B cell (primary cell): ENCODE data around the gene JMJD1C. TPM values are rescaled to one million over a fixed set of nuclear protein-coding genes. Genes with fewer than 3 reads are reported as not detected.
"Not testable (repeated sequence)": the region's sequence is repeated elsewhere in the genome, so short reads cannot be mapped to it uniquely, and the experiment has no call there.

Experiments used
- ATAC-seq: fragments of 200-7000 bp; cut with Tn5 transposase; one replicate; pipeline ENCODE4 v1.10.0; 2021; ENCODE audit warnings: low read depth, mild to moderate bottlenecking, moderate number of reproducible peaks, moderate library complexity
- CTCF ChIA-PET: fragments of 350-600 bp; sonication (Branson Sonifier 250); formaldehyde crosslinking; loops from one replicate; lab custom pipeline; 2021; ENCODE audit warnings: antibody characterized with exemption, inconsistent platforms; lab: Charles Lee
- POLR2A ChIA-PET: fragments of 350-600 bp; sonication (Branson Sonifier 250); formaldehyde crosslinking; loops from one replicate; lab custom pipeline; 2021; ENCODE audit warnings: antibody characterized with exemption; lab: Charles Lee
- DNase-seq: peaks from one replicate; pipeline ENCODE4 v3.0.0; 2013
- H2AFZ ChIP-seq: 2 replicates; pipeline ENCODE4 v1.6.1; 2012; ENCODE audit warnings: mild to moderate bottlenecking, low read depth, low read length; ENCODE audit not compliant: insufficient read depth, poor library complexity, severe bottlenecking
- H3K27ac ChIP-seq, 2 donors: 1 replicate in 1 of 2; 2 replicates in 1 of 2; pipeline ENCODE4 v1.5.1; 2012 to 2013; ENCODE audit warnings: low read length in 2 of 2, mild to moderate bottlenecking in 2 of 2, moderate library complexity in 1 of 2
- H3K27me3 ChIP-seq, 4 experiments: fragments of 200-600 bp in 1 of 4; sonication (generic) in 1 of 4; replicated peaks in 1 of 4; 1 replicate in 2 of 4; 2 replicates in 2 of 4; pipeline versions ENCODE4 v1.6.1 to v1.7.0; 2013 to 2016; ENCODE audit warnings: low read length in 3 of 4, mild to moderate bottlenecking in 2 of 4, mixed read lengths in 1 of 4, moderate library complexity in 1 of 4; ENCODE audit not compliant: insufficient read depth in 4 of 4, control insufficient read depth in 3 of 4; ENCODE audit errors: control extremely low read depth in 1 of 4
- H3K36me3 ChIP-seq, 2 experiments: replicated peaks in 1 of 2; 1 replicate in 1 of 2; 2 replicates in 1 of 2; pipeline versions ENCODE4 v1.6.1 to v1.7.1; 2013; ENCODE audit warnings: low read length in 1 of 2; ENCODE audit not compliant: insufficient read depth in 2 of 2, control insufficient read depth in 1 of 2; ENCODE audit errors: control extremely low read depth in 1 of 2, extremely low read depth in 1 of 2
- H3K4me1 ChIP-seq, 2 donors: fragments of 200-600 bp in 1 of 2; sonication (generic) in 1 of 2; 1 replicate in 1 of 2; 2 replicates in 1 of 2; pipeline versions ENCODE4 v1.5.1 to v1.6.1; 2013 to 2017; ENCODE audit warnings: low read length in 2 of 2; ENCODE audit not compliant: control insufficient read depth in 2 of 2, insufficient read depth in 2 of 2
- H3K4me2 ChIP-seq: replicated peaks from 2 replicates; pipeline ENCODE3; 2012; ENCODE audit warnings: mild to moderate bottlenecking, low read depth, low read length; ENCODE audit not compliant: poor library complexity, severe bottlenecking
- H3K4me3 ChIP-seq, 5 experiments: fragments of 200-600 bp in 1 of 5; sonication (generic) in 1 of 5; 1 replicate in 3 of 5; 2 replicates in 2 of 5; pipeline versions ENCODE4 v1.5.1 to v1.7.0; 2011 to 2016; ENCODE audit warnings: low read length in 4 of 5, mild to moderate bottlenecking in 4 of 5, low read depth in 2 of 5, control low read depth in 1 of 5, moderate library complexity in 1 of 5; ENCODE audit not compliant: insufficient read depth in 1 of 5; ENCODE audit errors: control extremely low read depth in 1 of 5, extremely low read depth in 1 of 5
- H3K79me2 ChIP-seq: fragments of 200-600 bp; sonication (generic); one replicate; pipeline ENCODE4 v1.6.0; 2016; ENCODE audit warnings: low read length; ENCODE audit not compliant: control insufficient read depth, insufficient read depth
- H3K9ac ChIP-seq: fragments of 200-600 bp; sonication (generic); 2 replicates; pipeline ENCODE4 v1.6.1; 2017; ENCODE audit warnings: mild to moderate bottlenecking, low read length, moderate library complexity
- H3K9me3 ChIP-seq, 3 donors: one replicate each; pipeline versions ENCODE4 v1.6.1 to v1.7.1; 2013; ENCODE audit warnings: low read length in 2 of 3; ENCODE audit not compliant: control insufficient read depth in 2 of 3, insufficient read depth in 1 of 3; ENCODE audit errors: control extremely low read depth in 1 of 3
- H4K20me1 ChIP-seq: 2 replicates; pipeline ENCODE4 v1.6.0; 2012; ENCODE audit warnings: mild to moderate bottlenecking, low read length; ENCODE audit not compliant: insufficient read depth, control insufficient read depth, poor library complexity, severe bottlenecking
- H3K27ac Mint-ChIP-seq: one replicate; pipeline ENCODE4 v1.8.0; 2021; ENCODE audit warnings: mixed read lengths
- H3K27me3 Mint-ChIP-seq: one replicate; pipeline ENCODE4 v1.8.0; 2021; ENCODE audit warnings: mixed read lengths
- H3K4me1 Mint-ChIP-seq: one replicate; pipeline ENCODE4 v1.8.0; 2021; ENCODE audit warnings: mixed read lengths
- H3K4me3 Mint-ChIP-seq: one replicate; pipeline ENCODE4 v1.8.0; 2021; ENCODE audit warnings: mixed read lengths
- H3K9me3 Mint-ChIP-seq: one replicate; pipeline ENCODE4 v1.8.0; 2022; ENCODE audit warnings: mixed read lengths; ENCODE audit not compliant: insufficient read depth
- CTCF ChIP-seq: fragments of 200-600 bp; IDR thresholded peaks from one replicate; pipeline ENCODE4 v1.8.0; 2022; ENCODE audit warnings: antibody characterized with exemption, mild to moderate bottlenecking
- EZH2 ChIP-seq: IDR thresholded peaks from 2 replicates; pipeline ENCODE4 v1.6.1; 2012; ENCODE audit warnings: borderline replicate concordance, low read depth, mild to moderate bottlenecking, moderate library complexity, low read length; ENCODE audit not compliant: insufficient read depth, poor library complexity, severe bottlenecking
- WGBS: methylation state at CpG from one replicate; pipeline ENCODE4 v1.1.5; 2013; ENCODE audit warnings: missing lambda C conversion rate; ENCODE audit not compliant: insufficient coverage; 5-methylcytosine and 5-hydroxymethylcytosine counted together
- intact Hi-C: fragments of 100-400 bp; cut with micrococcal nuclease; formaldehyde crosslinking; loops from one replicate; pipeline ENCODE4 v1.10.0; 2022
- polyA plus RNA-seq: library from polyadenylated mRNA; depleted of rRNA; stranded (reverse); fragments of >200 nt; gene quantifications from 2 replicates; pipeline ENCODE4 v1.2.3, GENCODE V29; 2012
- total RNA-seq, 2 donors: library from RNA; stranded (reverse); fragments of 120-200 nt in 1 of 2; gene quantifications; 1 replicate in 1 of 2; 2 replicates in 1 of 2; pipeline versions ENCODE4 v1.2.3 to v1.2.4, GENCODE V29; 2013 to 2022

Gene JMJD1C
- total and polyA plus RNA-seq, 2 donors (not counting 1 experiment from before 2014, with no cell fraction given), result 81.8 to 235 TPM

- Histone ChIP-seq H3K79me2 (peaks cover 72% of the 10 kb centered on the region), H3K36me3 (no peaks in the 10 kb centered on the region), H3K4me3 (no peak overlapping the region), H3K9ac (no peak overlapping the region), H3K4me2 (no peak overlapping the region), H3K27ac (no peak overlapping the region), H3K4me1 (no peaks in the 10 kb centered on the region), H3K9me3 (no peaks in the 10 kb centered on the region), H2AFZ (no peak overlapping the region), H3K27me3 (no peaks in the 10 kb centered on the region), H4K20me1 (peaks cover 30% of the 10 kb centered on the region)
- no CpG with 5 or more reads among the region's 1 CpG for WGBS
- DNase-seq (no peak), ATAC-seq (no peak)
- TF ChIP-seq CTCF (no peak), EZH2 (no peak)
- Mint-ChIP-seq H3K4me3 (no peak overlapping the region), H3K9me3 (no peaks in the 10 kb centered on the region), H3K4me1 (peaks cover 25% of the 10 kb centered on the region), H3K27ac (no peak overlapping the region), H3K27me3 (no peaks in the 10 kb centered on the region)
- POLR2A ChIA-PET, result no interaction called here
- CTCF ChIA-PET, result no interaction called here
- intact Hi-C loops, result no loop called here
Observed at GRCh38 chr10:63501954-63502353, 36.2 kb upstream of the JMJD1C start.

GRCh38 chr10:63500551-63500950 lies 34.8 kb upstream of the JMJD1C start:
- intact Hi-C loops, H3K27me3 ChIP-seq, H3K4me3 ChIP-seq, DNase-seq, H3K9me3 Mint-ChIP-seq, H3K27me3 Mint-ChIP-seq, H3K4me2 ChIP-seq, H3K36me3 ChIP-seq, H3K4me1 ChIP-seq, H3K9ac ChIP-seq, H3K4me3 Mint-ChIP-seq, H3K9me3 ChIP-seq, POLR2A ChIA-PET, H3K27ac ChIP-seq, ATAC-seq, H3K27ac Mint-ChIP-seq, H2AFZ ChIP-seq: not testable (repeated sequence)
- H3K79me2 ChIP-seq, result peaks cover 76% of the 10 kb centered on the region
- peaks cover 21% of the 10 kb centered on the region for H4K20me1 ChIP-seq
- WGBS, result 98% methylated on average over 4 of the region's 5 CpGs
- H3K4me1 Mint-ChIP-seq, result peaks cover 29% of the 10 kb centered on the region
- CTCF ChIA-PET, result interaction anchor here (0.6 kb wide), 2 partner anchors 12 to 86 kb away, joined by 3 to 4 read pairs; no protein-coding TSS in a partner anchor
